Mucosa of descending colon (tissue), 3 donors: ENCODE results near the gene NEURL1B. TPM values are rescaled to one million over a fixed set of nuclear protein-coding genes. Genes with fewer than 3 reads are reported as not detected.

Experiments used
- ATAC-seq: fragments of 200-7000 bp; cut with Tn5 transposase; one replicate; pipeline ENCODE4 v1.9.1; 2020; ENCODE audit warnings: mild to moderate bottlenecking, moderate library complexity
- DNase-seq, 3 donors: peaks; one replicate each; pipeline ENCODE4 v3.0.0-alpha.2; 2020
- H3K36me3 ChIP-seq: fragments of 200-600 bp; one replicate; pipeline ENCODE4 v1.8.0; 2021; ENCODE audit warnings: low read depth, mild to moderate bottlenecking
- H3K4me1 ChIP-seq: fragments of 200-600 bp; one replicate; pipeline ENCODE4 v1.8.0; 2021; ENCODE audit warnings: low read depth, mild to moderate bottlenecking
- H3K4me3 ChIP-seq: fragments of 200-600 bp; one replicate; pipeline ENCODE4 v1.8.0; 2021; ENCODE audit warnings: mild to moderate bottlenecking
- H3K9me3 ChIP-seq: fragments of 200-600 bp; one replicate; pipeline ENCODE4 v1.8.0; 2021; ENCODE audit warnings: mild to moderate bottlenecking
- intact Hi-C, 2 donors: fragments of 100-400 bp; cut with DNase I in 1 of 2; cut with micrococcal nuclease in 1 of 2; formaldehyde crosslinking; loops; one replicate each; pipeline versions ENCODE4 v1.11.0 to v1.11.1; 2022; cut with DNase I, micrococcal nuclease
- total RNA-seq, 3 donors: library from RNA; stranded (reverse); fragmentation: NEBNext Ultra II Directional in 2 of 3; extraction: Animal tissue kit (Norgen Biotek cat#: 25700) in 2 of 3; gene quantifications; one replicate each; pipeline versions ENCODE4 v1.2.1 to v1.2.4, GENCODE V29; 2021 to 2023
- TF ChIP-seq, protein P1 (sequence below): fragments of 200-600 bp; IDR thresholded peaks from one replicate; pipeline ENCODE4 v1.8.0; 2022; ENCODE audit warnings: antibody characterized with exemption, mild to moderate bottlenecking
- donor health status: DM: no; HTN: no; CAD: no; lungs with moderate emphysema.
- donor health status: DM: no; HTN: no; CAD: no.
- donor health status: DM: no; HTN: yes; CAD: no.

NEURL1B gene
- total RNA-seq, 3 donors from 2014 or later = 65.7 to 97.6 (median 96.6) TPM

- ATAC-seq = peak; percentile 88
Observed at GRCh38 chr5:172637110-172637580, 3.9 kb upstream of the NEURL1B start.

DNA sequence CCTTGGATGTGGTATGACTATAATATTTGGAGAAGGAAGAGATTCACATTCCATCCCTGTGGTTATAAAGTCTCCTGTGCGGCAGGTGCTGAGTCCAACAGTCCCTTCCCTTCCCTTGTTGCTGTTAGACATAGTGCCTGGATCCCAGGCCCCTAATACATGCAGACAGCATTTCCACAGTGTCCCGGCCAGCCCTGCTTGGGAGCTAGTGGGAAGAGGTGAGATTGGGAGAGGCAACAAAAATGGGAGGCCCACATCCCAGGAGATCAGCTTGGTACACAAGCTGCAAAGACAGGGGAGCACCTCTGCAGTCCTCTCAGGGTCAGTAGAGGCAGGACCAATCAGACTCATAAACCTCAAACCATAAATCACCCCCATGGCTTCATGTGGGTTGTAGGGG is 3.3 kb upstream of the NEURL1B start:
- ATAC-seq (peak; percentile 0), DNase-seq (peak in 2 of 3 donors; percentile 30 to 43)
- Histone ChIP-seq H3K4me3 (no peak overlapping the region), H3K36me3 (no peaks in the 10 kb centered on the region), H3K9me3 (no peaks in the 10 kb centered on the region), H3K4me1 (peaks cover 21% of the 10 kb centered on the region)
- intact Hi-C loops = no loop called here
- TF ChIP-seq, protein P1, sequence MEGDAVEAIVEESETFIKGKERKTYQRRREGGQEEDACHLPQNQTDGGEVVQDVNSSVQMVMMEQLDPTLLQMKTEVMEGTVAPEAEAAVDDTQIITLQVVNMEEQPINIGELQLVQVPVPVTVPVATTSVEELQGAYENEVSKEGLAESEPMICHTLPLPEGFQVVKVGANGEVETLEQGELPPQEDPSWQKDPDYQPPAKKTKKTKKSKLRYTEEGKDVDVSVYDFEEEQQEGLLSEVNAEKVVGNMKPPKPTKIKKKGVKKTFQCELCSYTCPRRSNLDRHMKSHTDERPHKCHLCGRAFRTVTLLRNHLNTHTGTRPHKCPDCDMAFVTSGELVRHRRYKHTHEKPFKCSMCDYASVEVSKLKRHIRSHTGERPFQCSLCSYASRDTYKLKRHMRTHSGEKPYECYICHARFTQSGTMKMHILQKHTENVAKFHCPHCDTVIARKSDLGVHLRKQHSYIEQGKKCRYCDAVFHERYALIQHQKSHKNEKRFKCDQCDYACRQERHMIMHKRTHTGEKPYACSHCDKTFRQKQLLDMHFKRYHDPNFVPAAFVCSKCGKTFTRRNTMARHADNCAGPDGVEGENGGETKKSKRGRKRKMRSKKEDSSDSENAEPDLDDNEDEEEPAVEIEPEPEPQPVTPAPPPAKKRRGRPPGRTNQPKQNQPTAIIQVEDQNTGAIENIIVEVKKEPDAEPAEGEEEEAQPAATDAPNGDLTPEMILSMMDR = no peak

More at GRCh38 chr5:172637110-172637580, 3.9 kb upstream of the NEURL1B start:
- peaks cover 15% of the 10 kb centered on the region for H3K4me1 ChIP-seq
- TF ChIP-seq, protein P1 = no peak
- H3K4me3 ChIP-seq = no peak overlapping the region
- peak; percentile 92 to 94 (median 93) for DNase-seq
- intact Hi-C loops = no loop called here
- no peaks in the 10 kb centered on the region for H3K9me3 ChIP-seq
- H3K36me3 ChIP-seq = no peaks in the 10 kb centered on the region

- H3K4me3 ChIP-seq = no peak overlapping the region
- DNase-seq (peak in 1 of 3 donors; percentile 14), ATAC-seq (no peak)
- no peaks in the 10 kb centered on the region for H3K9me3 ChIP-seq
- intact Hi-C loops = no loop called here
- TF ChIP-seq, protein P1 = no peak
- H3K4me1 ChIP-seq = peaks cover 26% of the 10 kb centered on the region
- no peaks in the 10 kb centered on the region for H3K36me3 ChIP-seq
Observed at GRCh38 chr5:172638209-172638768, 2.8 kb upstream of the NEURL1B start.

DNA sequence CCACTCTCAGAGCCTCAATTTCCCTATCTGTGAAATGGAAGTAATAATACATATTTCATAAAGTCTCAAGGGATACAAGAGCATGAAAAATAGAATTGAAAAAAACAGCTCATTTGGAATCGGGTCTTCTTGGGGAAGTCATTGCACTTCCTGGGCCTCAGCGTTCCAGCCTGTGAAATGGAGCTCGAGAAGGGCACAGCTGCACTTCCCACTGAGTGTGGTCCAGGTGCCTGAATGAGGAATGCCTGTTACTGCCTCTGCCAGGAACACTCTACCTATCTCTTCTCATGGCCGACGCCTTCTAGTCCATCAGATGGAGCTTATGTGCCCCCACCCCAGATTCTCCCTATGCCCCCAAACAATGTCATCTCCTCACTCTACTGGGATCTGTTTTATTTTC is 924 bp upstream of the NEURL1B start:
- DNase-seq (no peak), ATAC-seq (no peak)
- H3K36me3 ChIP-seq = no peaks in the 10 kb centered on the region
- peaks cover 43% of the 10 kb centered on the region for H3K4me1 ChIP-seq
- intact Hi-C loops = loop anchor here in 1 of 2 donors (5.0 kb wide), 1 partner anchor 163 kb away; no protein-coding TSS in a partner anchor
- TF ChIP-seq, protein P1 = no peak
- H3K9me3 ChIP-seq = no peaks in the 10 kb centered on the region
- H3K4me3 ChIP-seq = no peak overlapping the region

DNA sequence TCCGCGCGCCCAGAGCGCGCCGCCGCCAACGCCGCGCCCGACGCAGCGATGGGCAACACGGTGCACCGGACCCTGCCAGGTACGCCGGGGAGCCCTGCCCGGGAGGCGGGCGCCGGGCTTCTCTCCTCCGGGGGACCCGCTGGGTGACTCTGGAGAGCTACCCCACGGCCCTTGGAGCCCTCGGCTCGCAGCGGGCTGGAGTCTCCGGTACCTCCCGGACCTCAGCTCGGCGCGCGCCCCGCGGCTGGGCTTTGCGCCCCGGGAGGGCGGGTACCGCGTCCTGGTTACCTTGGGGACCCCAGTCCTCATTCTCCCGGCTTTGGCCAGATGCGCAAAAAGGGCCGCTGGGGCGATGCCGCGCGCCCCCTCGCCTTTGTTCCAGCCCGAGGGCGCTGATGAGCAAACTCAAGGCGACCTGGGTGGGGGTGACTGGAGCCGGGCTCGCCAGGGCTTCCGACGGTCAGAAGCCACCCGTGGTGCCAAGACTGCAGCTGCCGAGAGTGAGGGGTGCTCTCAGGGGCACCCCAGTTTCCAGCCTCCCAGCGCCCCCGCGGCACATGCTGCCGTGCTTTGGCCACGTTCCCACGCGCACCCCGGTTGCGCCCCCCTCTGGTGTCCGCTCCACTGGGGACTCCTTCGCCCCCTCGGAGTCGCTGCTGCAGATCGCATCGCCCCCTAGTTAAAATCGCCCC is 442 bp downstream of the NEURL1B start:
- DNase-seq (peak in 2 of 3 donors; percentile 44 to 68), ATAC-seq (no peak)
- H3K4me3 ChIP-seq = peak overlapping the region; percentile 80

More for the DNA sequence above, 442 bp downstream of the NEURL1B start:
- TF ChIP-seq, protein P1 = no peak
- H3K9me3 ChIP-seq = no peaks in the 10 kb centered on the region
- H3K36me3 ChIP-seq = no peaks in the 10 kb centered on the region
- intact Hi-C loops = loop anchor here in 1 of 2 donors (5.0 kb wide), 1 partner anchor 164 kb away; no protein-coding TSS in a partner anchor
- H3K4me1 ChIP-seq = peaks cover 52% of the 10 kb centered on the region
